Endothelial cell of hepatic sinusoid (primary cell): ENCODE measurements around the gene CHD9NB.
"Not testable (repeated sequence)": the region's sequence is repeated elsewhere in the genome, so short reads cannot be mapped to it uniquely, and the experiment has no call there.

Experiments
- in situ Hi-C: cut with HindIII; loops from 2 replicates; pipeline ENCODE4 v1.10.0; 2017; ENCODE audit warnings: low sequenced_read_pairs

Gene CHD9NB

GRCh38 chr16:53058441-53058840, 5.7 kb upstream of the CHD9NB start:
- in situ Hi-C loops: loop anchor here (5.0 kb wide), 1 partner anchor 204 kb away; no protein-coding TSS in a partner anchor

- in situ Hi-C loops: loop anchor here (5.0 kb wide), 1 partner anchor 205 kb away; no protein-coding TSS in a partner anchor
These were observed 5.0 kb upstream of the CHD9NB start for GRCh38 chr16:53057658-53058057.

GRCh38 chr16:53056392-53056881, 3.7 kb upstream of the CHD9NB start:
- in situ Hi-C loops: loop anchor here (5.0 kb wide), 1 partner anchor 206 kb away; no protein-coding TSS in a partner anchor

DNA sequence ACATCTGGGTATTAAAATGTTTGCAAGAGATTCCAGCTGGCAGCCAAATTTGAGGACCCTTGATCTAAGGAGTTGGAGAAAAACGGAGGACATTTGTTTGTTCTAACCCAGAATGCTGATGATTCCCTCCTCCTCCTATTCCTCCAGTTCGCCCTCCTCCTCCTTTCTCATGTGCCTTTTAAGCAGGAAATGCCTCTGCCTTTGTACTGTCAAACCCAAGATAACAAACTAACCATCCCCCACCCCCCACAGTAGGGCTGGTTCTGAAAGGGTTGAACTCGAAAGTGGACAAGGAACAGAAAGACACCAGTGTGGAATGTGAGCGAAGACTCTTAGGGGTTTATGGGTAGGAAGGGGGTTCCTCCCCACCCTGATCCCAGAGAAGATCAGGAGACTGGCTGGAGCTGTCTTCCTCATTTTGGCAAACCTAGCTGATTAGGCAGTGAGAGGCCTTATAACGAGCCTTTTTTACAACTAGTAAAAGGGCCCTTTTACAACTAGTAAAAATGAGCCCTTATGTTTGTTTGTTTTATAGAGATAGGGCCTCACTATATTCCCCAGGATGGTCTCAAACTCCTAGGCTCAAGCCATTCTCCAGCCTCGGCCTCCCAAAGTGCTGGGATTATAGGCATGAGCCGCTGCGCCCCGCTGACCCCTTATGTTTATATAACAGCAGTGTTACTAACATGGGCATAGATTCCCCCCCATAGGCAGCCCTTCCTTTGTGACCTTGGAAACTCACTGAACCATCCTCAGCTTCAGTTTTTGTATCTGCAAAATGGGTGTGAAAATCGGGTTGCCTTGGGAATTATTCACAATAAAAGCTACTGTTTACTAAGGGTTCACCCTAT, 3.1 kb upstream of the CHD9NB start:
- in situ Hi-C loops: loop anchor here (5.0 kb wide), 1 partner anchor 207 kb away; no protein-coding TSS in a partner anchor

- in situ Hi-C loops: loop anchor here (5.0 kb wide), 1 partner anchor 207 kb away; no protein-coding TSS in a partner anchor
These were observed 2.2 kb upstream of the CHD9NB start, which contains the start of gene CHD9 for GRCh38 chr16:53054670-53055485. TSS of gene CHD9 (plus strand) at chr16:53054991. CDS start at chr16:53156090, 101,099 bp downstream.

- in situ Hi-C loops: no loop called here
These were observed 1.4 kb upstream of the CHD9NB start for GRCh38 chr16:53053967-53054669.

GRCh38 chr16:53051255-53051654, 1.4 kb downstream of the CHD9NB start:
- in situ Hi-C loops: not testable (repeated sequence)

GRCh38 chr16:53048139-53048915, 4.4 kb downstream of the CHD9NB start:
- in situ Hi-C loops: no loop called here

- in situ Hi-C loops: not testable (repeated sequence)
These were observed 5.2 kb downstream of the CHD9NB start for GRCh38 chr16:53047515-53047914.

DNA sequence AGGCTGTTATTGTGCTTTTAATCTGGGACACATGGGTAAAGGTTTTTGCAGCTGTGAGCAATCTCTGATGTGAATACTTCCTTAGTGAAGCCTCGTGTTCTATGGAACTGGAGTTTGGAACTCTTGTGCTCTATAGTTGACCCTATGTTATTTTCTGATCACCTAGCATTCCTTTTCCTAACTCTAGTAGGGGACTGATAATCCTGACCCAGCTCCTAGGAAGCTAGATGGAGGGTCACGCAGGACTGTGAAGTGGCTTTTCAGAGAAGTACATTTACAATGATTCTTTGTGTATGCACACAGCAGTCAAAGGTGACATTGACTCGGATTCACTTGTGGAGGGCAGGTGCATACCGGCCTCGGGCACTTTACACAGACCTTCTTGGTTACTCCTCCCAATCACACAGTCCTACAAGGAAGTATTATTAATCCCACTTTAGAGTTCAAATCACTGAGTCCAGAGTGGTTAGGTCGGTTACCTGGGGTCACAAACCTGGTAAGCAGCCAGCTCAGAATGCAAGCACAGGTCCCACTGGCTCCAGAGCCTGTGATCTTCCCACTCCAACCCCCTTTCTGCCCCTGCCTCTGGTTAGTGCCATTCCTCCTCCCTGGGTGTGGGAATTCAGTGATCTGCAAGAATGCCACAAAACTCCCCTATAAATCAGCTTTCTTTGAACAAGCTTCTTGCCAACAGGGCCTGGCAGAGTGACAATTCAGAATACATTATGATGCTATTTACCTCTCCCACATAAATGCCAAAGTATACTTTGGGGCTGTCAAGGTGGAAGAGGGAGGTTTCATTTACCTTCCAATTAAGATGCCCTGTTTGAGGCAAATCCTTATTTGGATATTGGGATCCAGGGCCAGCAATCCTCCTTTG, 7.1 kb downstream of the CHD9NB start:
- in situ Hi-C loops: no loop called here

- in situ Hi-C loops: no loop called here
These were observed 8.6 kb downstream of the CHD9NB start for GRCh38 chr16:53043986-53044601.

GRCh38 chr16:53043428-53043831, 9.3 kb downstream of the CHD9NB start:
- in situ Hi-C loops: no loop called here

DNA sequence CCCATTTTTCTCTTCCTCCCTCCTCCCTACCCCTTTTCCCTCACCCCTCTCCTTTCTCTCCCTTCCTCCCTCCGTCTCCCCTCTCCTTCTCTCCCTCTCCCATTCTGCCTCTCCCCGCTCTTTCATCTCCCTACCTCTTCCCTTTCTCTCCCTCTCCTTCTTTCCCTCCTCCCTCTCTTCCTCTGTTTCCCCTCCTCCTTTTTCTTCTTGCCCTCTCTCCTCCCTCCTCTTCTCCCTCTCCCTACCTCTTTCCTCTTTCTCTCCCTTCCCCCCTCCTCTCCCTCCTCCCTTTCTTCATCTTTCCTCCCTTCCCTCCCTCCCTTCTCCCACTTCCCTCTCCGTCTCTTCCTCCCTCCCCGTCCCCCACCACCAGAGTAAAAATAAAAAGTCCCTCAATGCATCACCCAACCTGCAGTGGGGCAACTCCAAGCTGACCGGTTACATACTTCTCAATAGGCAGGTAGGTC, 10.4 kb downstream of the CHD9NB start:
- in situ Hi-C loops: no loop called here

GRCh38 chr16:53041320-53042051, 11.2 kb downstream of the CHD9NB start:
- in situ Hi-C loops: no loop called here

GRCh38 chr16:53040788-53041187, 11.9 kb downstream of the CHD9NB start:
- in situ Hi-C loops: no loop called here

- in situ Hi-C loops: not testable (repeated sequence)
These were observed 16.0 kb downstream of the CHD9NB start for GRCh38 chr16:53036711-53037110.

DNA sequence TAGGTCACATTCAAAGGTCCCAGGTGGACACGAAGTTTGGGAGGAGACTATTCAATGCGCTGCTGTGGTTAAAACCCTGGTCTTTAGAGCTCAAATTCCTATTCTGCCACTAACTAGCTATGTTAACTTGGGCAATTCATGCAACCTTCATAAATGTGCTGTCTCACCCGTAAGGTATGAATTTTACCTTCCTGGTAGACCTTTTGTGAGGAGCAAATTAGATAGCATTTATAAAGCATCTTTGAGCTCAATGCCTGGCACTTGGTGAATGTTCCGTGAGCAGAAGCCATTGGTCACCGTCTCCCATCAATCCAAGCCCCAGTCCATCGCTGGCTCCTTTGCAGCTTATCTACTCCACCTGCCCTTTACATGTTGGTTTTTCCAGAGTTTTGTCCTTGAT, 16.6 kb downstream of the CHD9NB start:
- in situ Hi-C loops: no loop called here
